GM12878 (cell line): ENCODE results near the gene SEC14L1. TPM values are rescaled to one million over a fixed set of nuclear protein-coding genes. Genes with fewer than 3 reads are reported as not detected.

Experiments used
- ATAC-seq: fragments of 200-7000 bp; cut with Tn5 transposase; 3 replicates; pipeline ENCODE4 v1.9.1; 2020; ENCODE audit warnings: mild to moderate bottlenecking, moderate library complexity
- BruUV-seq: library from RNA; stranded (reverse); fragments of 400-500 nt; replicated peaks from 2 replicates; lab custom pipeline; 2021; lab: Mats Ljungman, UMichigan
- CTCF ChIA-PET: fragments of 300-600 bp; sonication (Branson Sonifier 250); formaldehyde crosslinking; extraction: SDS; loops from one replicate; lab custom pipeline; 2021; ENCODE audit warnings: inconsistent platforms; lab: Yijun Ruan, JAX
- POLR2A ChIA-PET: fragments of 350-600 bp; formaldehyde crosslinking; extraction: SDS; loops from one replicate; lab custom pipeline; 2021; ENCODE audit warnings: inconsistent platforms; lab: Charles Lee
- RAD21 ChIA-PET: fragments of 300-600 bp; sonication (Branson Sonifier 250); formaldehyde crosslinking; loops from one replicate; lab custom pipeline; 2023; ENCODE audit warnings: antibody characterized with exemption; ENCODE audit not compliant: unreplicated experiment; lab: Charles Lee
- SMC1A ChIA-PET: fragments of 300-600 bp; sonication (Branson Sonifier 250); formaldehyde crosslinking; loops from one replicate; lab custom pipeline; 2023; ENCODE audit not compliant: unreplicated experiment, uncharacterized antibody; lab: Charles Lee
- DNase-seq: peaks from one replicate; pipeline ENCODE4 v3.0.0-alpha.2; 2011; ENCODE audit warnings: low read depth, low spot score
- FAIRE-seq: peaks from 3 replicates; lab custom pipeline; 2011; peaks lifted over from hg19 to GRCh38; lab: Jason Lieb, UNC
- H2AFZ ChIP-seq: 2 replicates; pipeline ENCODE4 v1.6.0; 2011; ENCODE audit warnings: low read depth, low read length, control low read depth; ENCODE audit not compliant: control insufficient read depth
- H3K27ac ChIP-seq: 2 replicates; pipeline ENCODE4 v1.5.1; 2011; ENCODE audit warnings: control low read depth; ENCODE audit not compliant: control insufficient read depth, insufficient read depth
- H3K27me3 ChIP-seq, 2 experiments: replicated peaks in 1 of 2; 2 replicates each; pipeline versions ENCODE4 v1.6.0 to v1.6.1; 2011; ENCODE audit warnings: low read length in 1 of 2; ENCODE audit not compliant: control insufficient read depth in 2 of 2, insufficient read depth in 2 of 2
- H3K36me3 ChIP-seq, 2 experiments: 2 replicates each; pipeline ENCODE4 v1.5.1; 2011; ENCODE audit warnings: low read length in 1 of 2; ENCODE audit not compliant: control insufficient read depth in 2 of 2, insufficient read depth in 2 of 2
- H3K4me1 ChIP-seq: 2 replicates; pipeline ENCODE4 v1.6.1; 2011; ENCODE audit warnings: mild to moderate bottlenecking, low read length, moderate library complexity, mixed read lengths; ENCODE audit not compliant: control insufficient read depth, insufficient read depth
- H3K4me2 ChIP-seq: 2 replicates; pipeline ENCODE4 v1.6.0; 2011; ENCODE audit warnings: control low read depth; ENCODE audit not compliant: control insufficient read depth, insufficient read depth
- H3K4me3 ChIP-seq: fragments of 200-600 bp; sonication (generic); 2 replicates; pipeline ENCODE4 v1.5.1; 2016
- H3K79me2 ChIP-seq: 2 replicates; pipeline ENCODE4 v1.6.0; 2011; ENCODE audit warnings: low read length; ENCODE audit not compliant: control insufficient read depth, insufficient read depth
- H3K9ac ChIP-seq: 2 replicates; pipeline ENCODE4 v1.8.0; 2011; ENCODE audit warnings: low read length, control low read depth, mixed read lengths; ENCODE audit not compliant: control insufficient read depth, insufficient read depth
- H3K9me3 ChIP-seq: replicated peaks from 3 replicates; pipeline ENCODE4 v1.5.1; 2011; ENCODE audit warnings: mild to moderate bottlenecking, low read length; ENCODE audit not compliant: control insufficient read depth, insufficient read depth
- H4K20me1 ChIP-seq: 2 replicates; pipeline ENCODE4 v1.6.0; 2011; ENCODE audit not compliant: control insufficient read depth, insufficient read depth
- BMI1 ChIP-seq: fragments of 450-650 bp; IDR thresholded peaks from 2 replicates; pipeline ENCODE4 v1.6.1; 2016; ENCODE audit warnings: mild to moderate bottlenecking, moderate library complexity, borderline replicate concordance
- BRCA1 ChIP-seq: IDR thresholded peaks from 2 replicates; pipeline ENCODE4 v1.6.1; 2011; ENCODE audit warnings: low read depth, low read length, improper control_type of control experiment
- CBX5 ChIP-seq: sonication (generic); IDR thresholded peaks from 2 replicates; pipeline ENCODE4 v1.6.1; 2016; ENCODE audit warnings: low read depth, moderate library complexity, mild to moderate bottlenecking, inconsistent platforms
- NBN ChIP-seq: fragments of 450-650 bp; IDR thresholded peaks from 2 replicates; pipeline ENCODE4 v1.6.1; 2016
- PKNOX1 ChIP-seq: fragments of 450-650 bp; IDR thresholded peaks from 2 replicates; pipeline ENCODE4 v1.6.1; 2016; ENCODE audit warnings: mild to moderate bottlenecking
- SPI1 ChIP-seq: IDR thresholded peaks from 2 replicates; pipeline ENCODE4 v1.6.1; 2011; ENCODE audit warnings: low read depth, mild to moderate bottlenecking, low read length, moderate library complexity, borderline replicate concordance; ENCODE audit not compliant: insufficient read depth
- WGBS: methylation state at CpG from one replicate; pipeline ENCODE4 v1.1.6; 2016; ENCODE audit warnings: low lambda C conversion rate; ENCODE audit not compliant: insufficient replicate concordance, insufficient coverage; ENCODE audit errors: missing lambda C conversion rate; 5-methylcytosine and 5-hydroxymethylcytosine counted together
- in situ Hi-C: fragments of 300-500 bp; cut with MboI; formaldehyde crosslinking; loops from 9 replicates; pipeline ENCODE4 v1.14.3; 2018; ENCODE audit warnings: mixed read lengths
- intact Hi-C: fragments of 100-400 bp; cut with micrococcal nuclease; formaldehyde crosslinking; loops from one replicate; pipeline ENCODE4 v1.14.2; 2022; ENCODE audit not compliant: unreplicated experiment
- polyA plus RNA-seq, 11 experiments: library from polyadenylated mRNA; depleted of rRNA in 4 of 11; unstranded in 6 of 11; stranded (reverse) in 5 of 11; fragments of >200 nt; fragmentation: Nextera tagmentation in 4 of 11; fragmentation: Illumina TruSeq in 1 of 11; extraction: Ambion mirVana in 4 of 11; extraction: Trizol in 1 of 11; gene quantifications; 1 replicate in 1 of 11; 2 replicates in 10 of 11; pipeline versions ENCODE4 v1.2.1 to v1.2.3, GENCODE V29; 2011 to 2016; ENCODE audit warnings: inconsistent platforms in 2 of 11, missing spikeins in 2 of 11, low read depth in 1 of 11
- total RNA-seq, 4 experiments: library from RNA; depleted of rRNA in 3 of 4; stranded (reverse); fragments of >200 nt in 3 of 4; fragmentation: Illumina TruSeq in 1 of 4; extraction: Trizol in 1 of 4; gene quantifications; 2 replicates each; pipeline versions ENCODE4 v1.2.1 to v1.2.3, GENCODE V29; 2013 to 2021

SEC14L1 gene
- total and polyA plus RNA-seq, 10 of the 15 experiments (the other 5 are each of a cell fraction or from before 2014, with no cell fraction given): 6.3 to 66.1 (median 33.5) TPM

DNA sequence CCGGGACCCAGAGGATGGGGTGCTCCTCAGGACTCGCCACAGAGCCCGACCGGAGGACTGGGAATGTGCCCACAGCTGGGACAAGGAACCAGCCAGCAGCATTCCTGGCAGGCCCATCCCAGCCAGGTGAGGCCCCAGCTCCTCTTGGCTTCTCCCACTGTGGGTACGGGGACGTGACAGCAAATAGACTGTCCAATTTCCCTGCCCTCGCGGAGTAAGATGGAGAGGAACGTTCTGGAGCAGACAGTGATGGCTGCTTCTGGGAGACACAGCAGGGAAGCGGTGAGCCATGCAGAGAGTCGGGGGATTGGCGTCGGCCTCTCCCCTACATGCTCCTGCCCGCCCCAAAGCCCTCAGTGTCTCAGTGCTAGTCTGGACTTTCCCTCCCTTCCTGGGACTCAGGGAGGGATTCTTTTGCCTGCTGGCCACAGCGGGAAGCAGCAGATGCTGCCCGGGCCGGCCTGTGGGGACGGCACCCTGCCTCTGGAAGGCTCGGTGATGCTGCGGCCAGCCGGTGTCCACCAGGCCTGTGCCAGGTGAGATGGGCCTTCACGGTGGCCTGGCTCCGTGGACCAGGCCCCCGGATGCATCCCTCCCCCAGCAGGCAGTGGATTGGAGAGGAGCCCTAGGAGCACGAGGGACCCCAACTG lies 89.1 kb downstream of the SEC14L1 start:
- intact Hi-C loops: no loop called here
- no peak for FAIRE-seq

GRCh38 chr17:77230436-77230830 lies 89.7 kb downstream of the SEC14L1 start:
- 79% methylated on average over 6 of the region's 6 CpGs for WGBS
- Histone ChIP-seq H2AFZ (no peak overlapping the region), H3K4me3 (no peak overlapping the region), H3K27me3 (no peaks in the 10 kb centered on the region), H3K4me1 (peaks cover 20% of the 10 kb centered on the region), H4K20me1 (no peaks in the 10 kb centered on the region), H3K36me3 (no peaks in the 10 kb centered on the region), H3K79me2 (no peaks in the 10 kb centered on the region), H3K27ac (no peak overlapping the region), H3K9me3 (peaks cover 4% of the 10 kb centered on the region), H3K4me2 (no peak overlapping the region), H3K9ac (no peak overlapping the region)
- FAIRE-seq (no peak), DNase-seq (no peak), ATAC-seq (no peak)
- SMC1A ChIA-PET: no interaction called here
- no peak for TF ChIP-seq CBX5
- no peak for TF ChIP-seq SPI1
- no peak for TF ChIP-seq PKNOX1
- no peak for TF ChIP-seq BMI1
- no peak for TF ChIP-seq BRCA1
- POLR2A ChIA-PET: no interaction called here
- in situ Hi-C loops (no loop called here), intact Hi-C loops (no loop called here)
- CTCF ChIA-PET: no interaction called here
- RAD21 ChIA-PET: no interaction called here
- BruUV-seq: no TSS peak

More for the DNA sequence above, 89.1 kb downstream of the SEC14L1 start:
- no peak for DNase-seq
- Histone ChIP-seq H3K4me1 (peaks cover 15% of the 10 kb centered on the region), H3K9me3 (peaks cover 8% of the 10 kb centered on the region), H3K27me3 (no peaks in the 10 kb centered on the region), H3K36me3 (no peaks in the 10 kb centered on the region), H3K79me2 (no peaks in the 10 kb centered on the region), H4K20me1 (no peaks in the 10 kb centered on the region), H3K4me3 (no peak overlapping the region)
- ChIA-PET RAD21 (no interaction called here), POLR2A (no interaction called here)
- BruUV-seq: no TSS peak
- 94% methylated on average over 25 of the region's 25 CpGs for WGBS
- in situ Hi-C loops: no loop called here
- no peak for TF ChIP-seq NBN
- TF ChIP-seq, all 136 proteins: peak for 0
- SMC1A ChIA-PET: no interaction called here
- CTCF ChIA-PET: no interaction called here
- no peak for ATAC-seq
- Histone ChIP-seq H3K4me2 (no peak overlapping the region), H3K27ac (no peak overlapping the region), H2AFZ (no peak overlapping the region), H3K9ac (no peak overlapping the region)
